Measurements from ENCODE around the gene DUSP8. TPM values are rescaled to one million over a fixed set of nuclear protein-coding genes. Genes with fewer than 3 reads are reported as not detected.
"Not testable (repeated sequence)": the region's sequence is repeated elsewhere in the genome, so short reads cannot be mapped to it uniquely, and the experiment has no call there.

The DUSP8 gene
- total and polyA plus RNA-seq, 8 donors = 6.4 to 23.5 (median 12.2) TPM

DNA sequence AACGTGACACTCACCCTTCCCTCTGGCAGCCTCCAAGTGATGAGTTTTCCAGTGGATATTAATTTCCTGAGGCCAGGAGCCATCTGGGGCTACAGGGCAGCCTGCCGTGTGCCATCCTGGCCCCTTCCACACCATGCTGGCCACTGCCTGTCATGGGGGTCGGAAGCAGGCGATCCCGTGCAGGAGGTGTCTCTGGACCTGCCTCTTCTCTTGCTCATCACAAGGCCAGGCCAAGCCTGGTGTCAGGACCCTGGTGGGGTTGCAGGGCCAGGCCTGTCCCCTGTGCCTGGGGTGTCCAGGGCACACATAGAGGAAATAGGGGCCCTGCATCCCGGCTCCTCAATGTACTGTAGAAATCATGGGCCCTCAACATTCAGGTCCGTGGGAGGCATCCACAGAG is 32.6 kb upstream of the DUSP8 start:
- TF ChIP-seq, protein P1, sequence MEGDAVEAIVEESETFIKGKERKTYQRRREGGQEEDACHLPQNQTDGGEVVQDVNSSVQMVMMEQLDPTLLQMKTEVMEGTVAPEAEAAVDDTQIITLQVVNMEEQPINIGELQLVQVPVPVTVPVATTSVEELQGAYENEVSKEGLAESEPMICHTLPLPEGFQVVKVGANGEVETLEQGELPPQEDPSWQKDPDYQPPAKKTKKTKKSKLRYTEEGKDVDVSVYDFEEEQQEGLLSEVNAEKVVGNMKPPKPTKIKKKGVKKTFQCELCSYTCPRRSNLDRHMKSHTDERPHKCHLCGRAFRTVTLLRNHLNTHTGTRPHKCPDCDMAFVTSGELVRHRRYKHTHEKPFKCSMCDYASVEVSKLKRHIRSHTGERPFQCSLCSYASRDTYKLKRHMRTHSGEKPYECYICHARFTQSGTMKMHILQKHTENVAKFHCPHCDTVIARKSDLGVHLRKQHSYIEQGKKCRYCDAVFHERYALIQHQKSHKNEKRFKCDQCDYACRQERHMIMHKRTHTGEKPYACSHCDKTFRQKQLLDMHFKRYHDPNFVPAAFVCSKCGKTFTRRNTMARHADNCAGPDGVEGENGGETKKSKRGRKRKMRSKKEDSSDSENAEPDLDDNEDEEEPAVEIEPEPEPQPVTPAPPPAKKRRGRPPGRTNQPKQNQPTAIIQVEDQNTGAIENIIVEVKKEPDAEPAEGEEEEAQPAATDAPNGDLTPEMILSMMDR (IDR thresholded peaks at IDR 0.05) = no peak
- no peaks in the 10 kb centered on the region for H3K9me3 ChIP-seq
- no peak for FAIRE-seq
- no peaks in the 10 kb centered on the region for H3K4me1 ChIP-seq
- H3K4me3 ChIP-seq = no peak overlapping the region
- intact Hi-C loops (cut with DNase I) = no loop called here
- no peaks in the 10 kb centered on the region for H3K36me3 ChIP-seq
- H3K27ac ChIP-seq = no peak overlapping the region
- no peak for DNase-seq
- no peak for ATAC-seq
- H3K27me3 ChIP-seq = no peaks in the 10 kb centered on the region
- 84 to 87% methylated on average over 7 of the region's 7 CpGs for WGBS, 2 donors

DNA sequence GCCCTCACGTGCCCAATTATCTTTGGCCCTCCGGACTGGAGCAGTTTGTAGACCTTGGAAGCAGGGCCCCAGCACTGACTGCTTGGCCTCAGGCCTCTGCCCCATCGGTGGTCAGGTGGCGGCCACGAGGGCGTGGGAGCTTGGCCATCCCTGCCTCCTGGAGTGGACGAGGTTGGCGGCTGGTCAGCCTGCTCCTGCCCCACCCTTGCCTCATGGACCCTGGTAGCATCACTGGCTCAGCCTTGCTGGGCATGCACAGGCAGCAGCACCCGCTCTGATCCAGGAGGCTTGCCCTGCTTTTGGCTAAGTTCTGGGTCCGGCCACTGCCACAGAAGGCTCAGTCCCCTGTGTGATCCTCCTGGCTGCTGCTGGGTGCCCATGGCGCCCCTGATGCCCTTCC is 32.1 kb upstream of the DUSP8 start:
- Histone ChIP-seq H3K36me3 (no peaks in the 10 kb centered on the region), H3K27ac (no peak overlapping the region), H3K9me3 (no peaks in the 10 kb centered on the region), H3K27me3 (no peaks in the 10 kb centered on the region), H3K4me1 (no peaks in the 10 kb centered on the region), H3K4me3 (no peak overlapping the region)
- DNase-seq (no peak), FAIRE-seq (no peak), ATAC-seq (no peak)
- WGBS, 2 donors = 82 to 84% methylated on average over 11 of the region's 11 CpGs
- intact Hi-C loops (cut with DNase I) = no loop called here
- TF ChIP-seq, protein P1 (IDR thresholded peaks at IDR 0.05) = no peak

DNA sequence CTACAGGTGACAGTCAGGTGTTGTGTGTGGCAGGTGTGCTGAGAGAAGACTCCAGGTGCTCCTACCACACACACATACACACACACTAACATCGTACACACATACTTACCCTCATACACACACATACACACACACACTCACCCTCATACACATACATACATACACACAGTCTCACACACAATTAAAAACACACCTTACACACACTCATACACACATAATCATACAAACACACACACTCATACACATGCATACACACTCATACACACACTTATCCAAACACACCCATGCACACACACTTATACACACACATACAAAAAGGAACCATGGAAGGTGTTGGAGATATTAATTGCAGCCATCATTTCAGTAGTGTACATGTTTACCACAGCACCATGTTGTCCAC is 31.6 kb upstream of the DUSP8 start:
- Histone ChIP-seq H3K36me3 (no peaks in the 10 kb centered on the region), H3K27ac (no peak overlapping the region), H3K4me1 (no peaks in the 10 kb centered on the region), H3K9me3 (no peaks in the 10 kb centered on the region), H3K4me3 (no peak overlapping the region), H3K27me3 (no peaks in the 10 kb centered on the region)
- intact Hi-C loops (cut with DNase I) = no loop called here
- 63 to 65% methylated on average over 1 of the region's 1 CpG for WGBS, 2 donors
- FAIRE-seq (no peak), DNase-seq (no peak), ATAC-seq (no peak)
- TF ChIP-seq, protein P1 (IDR thresholded peaks at IDR 0.05) = no peak

DNA sequence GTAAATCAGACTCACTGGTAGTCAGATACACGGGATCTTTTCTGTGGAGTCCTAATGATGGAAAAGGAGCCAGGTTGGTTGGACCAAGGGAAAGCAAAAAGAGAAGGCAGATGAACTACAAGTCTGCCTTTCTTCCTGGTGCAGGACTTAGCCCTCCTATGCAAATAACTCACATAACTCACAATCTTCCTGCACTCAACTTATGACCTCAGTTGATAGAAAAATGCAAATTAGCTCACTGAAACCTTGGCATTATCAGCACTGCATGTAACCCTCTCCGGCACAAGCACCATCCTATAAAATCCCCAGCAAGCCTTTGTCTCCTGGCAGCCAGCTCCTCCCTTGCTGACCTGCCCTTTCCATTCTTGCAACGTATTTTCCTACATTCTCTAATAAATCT is 29.6 kb upstream of the DUSP8 start:
- intact Hi-C loops (cut with DNase I); H3K27ac ChIP-seq; H3K4me3 ChIP-seq; H3K27me3 ChIP-seq; H3K9me3 ChIP-seq; DNase-seq; H3K36me3 ChIP-seq; FAIRE-seq; H3K4me1 ChIP-seq: not testable (repeated sequence)
- peak in 1 of 4 donors; percentile 50 for ATAC-seq
- WGBS, 2 donors = 45 to 59% methylated on average over 3 of the region's 3 CpGs

DNA sequence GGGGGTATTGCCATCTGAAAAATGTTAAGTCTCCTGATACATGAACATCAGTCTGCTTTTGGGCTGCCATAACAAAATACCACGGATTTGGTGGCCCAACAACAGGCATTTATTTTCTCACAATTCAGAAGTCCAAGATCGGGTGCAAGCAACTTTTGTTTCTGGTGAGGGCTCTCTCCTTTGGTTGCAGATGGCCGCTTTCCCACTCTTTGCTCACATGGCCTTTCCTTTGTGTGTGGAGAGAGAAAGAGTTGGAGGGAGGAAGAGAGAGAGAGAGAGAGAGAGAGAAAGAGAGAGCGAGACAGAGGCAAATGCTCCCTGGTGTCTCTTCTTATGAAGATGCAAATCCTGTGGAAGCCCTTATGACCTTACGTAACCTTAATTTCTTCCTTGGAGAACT is 28.6 kb upstream of the DUSP8 start:
- FAIRE-seq (no peak), DNase-seq (no peak), ATAC-seq (peak in 3 of 4 donors; percentile 13 to 41 (median 39))
- no peak overlapping the region for H3K4me3 ChIP-seq
- no peak overlapping the region for H3K27ac ChIP-seq
- TF ChIP-seq, protein P1 (IDR thresholded peaks at IDR 0.05) = no peak
- no peaks in the 10 kb centered on the region for H3K36me3 ChIP-seq
- no peaks in the 10 kb centered on the region for H3K4me1 ChIP-seq
- 48 to 54% methylated on average over 5 of the region's 5 CpGs for WGBS, 2 donors
- intact Hi-C loops (cut with DNase I) = no loop called here
- no peaks in the 10 kb centered on the region for H3K27me3 ChIP-seq
- H3K9me3 ChIP-seq = no peaks in the 10 kb centered on the region

DNA sequence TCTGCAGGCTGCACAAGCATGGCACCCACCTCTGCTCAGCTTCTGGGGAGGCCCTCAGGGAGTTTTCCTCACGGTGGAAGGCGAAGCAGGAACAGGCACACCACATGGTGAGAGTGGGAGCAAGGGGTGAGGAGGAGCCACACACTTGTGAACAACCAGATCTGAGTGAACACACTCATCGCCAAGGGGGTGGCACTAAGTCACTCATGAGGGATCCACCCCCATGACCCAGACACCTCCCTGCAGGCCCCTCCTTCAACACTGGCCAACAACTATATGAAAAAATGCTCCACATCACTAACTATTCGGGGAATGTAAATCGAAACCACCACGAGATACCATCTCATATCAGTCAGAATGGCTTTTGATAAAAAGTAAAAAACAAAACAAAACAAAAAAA is 26.7 kb upstream of the DUSP8 start:
- intact Hi-C loops (cut with DNase I) = no loop called here
- DNase-seq (no peak), FAIRE-seq (no peak), ATAC-seq (no peak)
- Histone ChIP-seq H3K27me3 (no peaks in the 10 kb centered on the region), H3K9me3 (no peaks in the 10 kb centered on the region), H3K4me1 (no peaks in the 10 kb centered on the region), H3K36me3 (no peaks in the 10 kb centered on the region), H3K27ac (no peak overlapping the region), H3K4me3 (no peak overlapping the region)
- TF ChIP-seq, protein P1 (IDR thresholded peaks at IDR 0.05) = no peak
- 77 to 80% methylated on average over 6 of the region's 6 CpGs for WGBS, 2 donors

DNA sequence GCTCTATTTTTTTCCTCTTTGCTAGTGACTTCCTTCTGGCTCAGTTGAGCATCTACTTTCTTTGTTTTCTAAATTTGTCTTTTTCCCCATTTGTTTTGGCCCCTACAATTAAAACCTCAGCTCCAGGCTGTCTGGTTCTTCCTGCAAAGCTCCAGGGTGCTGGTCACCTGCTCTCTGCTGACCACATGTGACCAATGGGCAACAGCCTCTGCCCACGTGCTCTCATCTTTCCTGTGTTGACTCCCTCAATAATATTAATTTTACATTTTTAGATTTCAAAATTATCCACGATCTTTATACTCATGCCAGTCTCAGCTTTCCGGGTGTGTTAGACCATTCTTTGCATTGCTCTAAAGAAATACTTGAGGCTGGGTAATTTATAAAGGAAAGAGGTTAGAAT is 26.3 kb upstream of the DUSP8 start:
- intact Hi-C loops (cut with DNase I); H3K4me3 ChIP-seq; FAIRE-seq; H3K4me1 ChIP-seq; DNase-seq; H3K36me3 ChIP-seq; ATAC-seq; H3K27ac ChIP-seq; H3K27me3 ChIP-seq; H3K9me3 ChIP-seq: not testable (repeated sequence)
- 84 to 85% methylated on average over 3 of the region's 3 CpGs for WGBS, 2 donors
